Ureter (tissue), 1 donor: Measurements from ENCODE around the gene PPP2R2B. TPM values are rescaled to one million over a fixed set of nuclear protein-coding genes. Genes with fewer than 3 reads are reported as not detected.

Source experiments
- DNase-seq: peaks from one replicate; pipeline ENCODE4 v3.0.0-alpha.2; 2020; ENCODE audit warnings: low spot score
- total RNA-seq: library from RNA; stranded (reverse); gene quantifications from one replicate; pipeline ENCODE4 v1.2.4, GENCODE V29; 2023
- donor health status: DM: yes; HTN: yes; CAD: no.

PPP2R2B gene
- total RNA-seq, 1 donor from 2014 or later = 25.9 TPM

DNA sequence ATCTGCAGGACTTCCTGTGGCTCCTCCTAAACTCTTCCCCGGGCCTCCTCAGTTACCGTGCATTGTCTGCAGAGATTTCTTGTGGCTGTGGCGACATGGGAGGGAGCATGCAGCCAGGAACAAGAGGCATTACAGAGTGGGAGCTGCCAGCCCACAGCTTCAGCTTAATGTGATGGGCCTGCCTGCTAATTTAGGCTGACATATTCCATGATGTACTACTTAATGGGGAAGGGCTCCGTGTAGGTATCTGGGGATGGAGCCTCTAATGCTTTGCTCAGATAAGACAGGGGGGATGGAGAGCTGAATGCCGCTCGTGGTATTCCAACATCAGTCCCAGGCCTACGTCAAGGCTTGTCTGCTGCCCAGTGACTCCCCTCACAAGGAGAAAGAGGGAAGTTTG lies 225.0 kb downstream of the PPP2R2B start:
- DNase-seq = no peak

GRCh38 chr5:146652547-146652946 lies 226.0 kb downstream of the PPP2R2B start:
- no peak for DNase-seq

GRCh38 chr5:146647656-146648199 lies 230.8 kb downstream of the PPP2R2B start:
- DNase-seq = no peak

GRCh38 chr5:146646441-146646840 lies 232.1 kb downstream of the PPP2R2B start:
- DNase-seq = no peak

DNA sequence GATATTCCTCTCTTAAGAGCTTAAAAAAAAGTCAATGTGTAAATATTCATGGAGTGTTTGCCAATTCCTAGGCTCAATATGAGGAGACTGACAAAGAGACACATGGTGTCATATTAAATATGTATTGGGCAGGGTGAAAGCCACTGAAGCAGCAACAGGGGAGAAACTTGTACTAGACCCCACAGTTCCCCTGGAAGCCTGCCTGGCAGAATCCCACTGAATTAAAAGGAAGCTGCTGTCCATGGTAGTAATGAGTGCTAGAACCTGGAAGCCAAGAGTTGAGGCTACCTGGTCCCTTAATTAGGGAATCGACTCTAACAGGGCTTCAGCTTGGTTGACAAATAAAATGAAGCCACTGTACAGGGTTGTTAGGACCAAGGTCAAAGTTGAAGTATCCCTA lies 233.2 kb downstream of the PPP2R2B start:
- DNase-seq = no peak

- no peak for DNase-seq
These were observed 233.7 kb downstream of the PPP2R2B start for GRCh38 chr5:146644831-146645230.

DNA sequence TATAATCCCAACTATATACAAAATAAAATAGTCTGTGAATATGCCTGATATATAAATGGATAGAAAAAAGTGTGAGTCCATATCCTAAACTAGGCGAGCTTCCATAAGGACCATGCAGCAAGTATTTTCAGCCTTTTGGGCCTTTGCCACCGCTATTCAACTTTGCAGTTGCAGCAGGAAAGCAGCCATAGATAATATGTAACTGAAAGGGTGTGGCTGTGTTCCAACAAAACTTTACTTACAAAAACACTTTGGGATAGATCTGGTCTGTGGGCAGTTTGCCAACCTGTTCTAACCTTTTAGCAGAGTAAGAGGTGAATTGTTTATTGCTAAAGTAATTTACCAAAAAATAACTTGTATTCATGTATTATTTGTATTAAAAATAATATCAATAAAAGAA lies 234.8 kb downstream of the PPP2R2B start:
- no peak for DNase-seq

DNA sequence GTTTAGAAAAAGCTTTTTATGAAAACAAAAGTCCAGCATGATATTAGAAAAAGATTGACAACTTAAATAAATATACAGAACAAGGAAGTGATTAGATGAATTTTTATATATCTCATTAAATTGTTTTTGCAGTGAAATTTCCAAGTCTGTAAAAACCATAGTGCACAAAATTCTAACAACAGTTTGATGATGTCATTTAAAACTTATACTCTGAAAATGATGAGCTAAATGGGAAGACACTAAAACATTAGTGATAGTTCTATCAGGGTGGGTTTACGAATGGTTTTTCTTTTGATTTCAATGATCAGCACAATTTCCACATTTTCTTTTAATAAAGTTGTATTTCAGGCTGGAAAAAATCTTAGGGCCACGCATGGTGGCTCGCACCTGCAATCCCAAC lies 236.1 kb downstream of the PPP2R2B start:
- DNase-seq = no peak

- DNase-seq = no peak
These were observed 236.6 kb downstream of the PPP2R2B start for GRCh38 chr5:146641941-146642340.

- DNase-seq = no peak
These were observed 238.2 kb downstream of the PPP2R2B start for GRCh38 chr5:146640285-146640896.

GRCh38 chr5:146635443-146635842 lies 243.1 kb downstream of the PPP2R2B start:
- no peak for DNase-seq

DNA sequence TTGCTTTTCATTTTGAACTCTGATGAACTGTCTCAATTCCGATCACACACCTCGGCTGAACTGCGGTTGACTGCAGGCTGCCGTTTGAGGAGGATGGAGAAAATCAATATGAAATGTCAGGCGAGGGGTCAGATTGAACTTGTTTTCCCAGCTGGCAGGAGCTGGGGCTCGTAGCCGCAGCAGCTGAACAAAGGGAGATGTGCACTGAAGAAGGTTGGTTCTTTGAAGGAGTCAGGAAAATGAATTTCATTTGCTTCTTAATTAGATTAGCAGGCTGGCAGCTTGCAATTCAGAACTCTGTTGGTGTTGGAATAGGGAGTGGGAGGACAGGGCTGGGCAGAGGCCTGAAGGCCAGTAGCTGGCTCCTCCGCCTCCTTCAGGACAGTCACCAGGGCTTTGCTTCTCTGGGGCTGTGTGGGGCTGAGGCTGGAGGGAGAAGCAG lies 245.2 kb downstream of the PPP2R2B start:
- no peak for DNase-seq

DNA sequence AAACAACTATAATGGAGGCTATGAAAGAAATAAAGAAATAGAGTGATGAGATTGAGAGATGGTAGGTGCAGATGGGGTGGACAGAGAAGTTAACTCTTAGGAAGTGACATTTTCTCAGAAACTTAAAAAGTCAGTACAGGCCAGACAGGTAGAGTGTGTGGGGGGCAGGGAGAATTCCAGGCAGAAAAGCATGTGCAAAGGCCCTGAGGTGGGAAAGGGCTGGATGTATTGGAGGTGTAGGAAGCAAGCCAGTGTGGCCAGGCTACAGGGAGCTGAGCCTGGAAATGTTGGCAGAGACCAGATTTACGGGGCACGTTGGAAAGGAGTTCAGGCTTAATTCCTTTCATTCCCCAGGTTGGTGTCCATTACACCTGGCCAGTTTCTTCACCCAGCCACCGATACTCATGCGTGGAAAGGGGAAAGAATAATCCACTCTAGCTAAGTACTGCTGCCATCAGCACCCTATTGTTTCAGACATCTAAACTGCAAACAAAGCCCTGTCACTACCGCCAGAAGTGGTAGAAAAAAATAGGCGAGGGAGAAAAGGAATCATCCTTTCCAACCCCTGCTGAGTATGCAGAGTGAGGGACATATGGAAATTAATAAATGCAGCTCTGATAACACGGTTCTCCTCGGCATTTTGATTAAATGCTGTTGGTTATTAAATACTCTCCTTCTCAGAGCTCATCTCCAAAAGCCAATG lies 245.8 kb downstream of the PPP2R2B start:
- DNase-seq = no peak

- DNase-seq = no peak
These were observed 248.1 kb downstream of the PPP2R2B start for GRCh38 chr5:146630472-146630871.

DNA sequence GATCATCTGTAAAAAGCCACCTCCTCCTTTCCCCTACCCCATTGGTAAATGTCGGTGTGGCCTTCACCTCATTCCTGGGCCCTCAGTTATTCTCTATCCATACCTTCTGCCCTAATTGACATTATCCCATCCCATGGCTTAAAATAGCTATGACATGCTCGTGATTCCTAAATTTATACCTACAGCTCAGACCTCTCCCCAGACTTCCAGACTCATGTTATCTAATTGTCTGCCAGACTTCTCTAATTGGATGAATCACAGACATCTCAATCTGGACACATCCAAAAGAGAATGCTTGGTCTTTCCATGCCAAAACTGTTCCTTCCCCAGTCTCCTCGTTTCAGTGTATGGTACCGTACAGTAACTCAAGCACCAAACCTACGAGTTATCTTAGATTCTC lies 249.6 kb downstream of the PPP2R2B start:
- DNase-seq = no peak

GRCh38 chr5:146626936-146627335 lies 251.6 kb downstream of the PPP2R2B start:
- DNase-seq = no peak

DNA sequence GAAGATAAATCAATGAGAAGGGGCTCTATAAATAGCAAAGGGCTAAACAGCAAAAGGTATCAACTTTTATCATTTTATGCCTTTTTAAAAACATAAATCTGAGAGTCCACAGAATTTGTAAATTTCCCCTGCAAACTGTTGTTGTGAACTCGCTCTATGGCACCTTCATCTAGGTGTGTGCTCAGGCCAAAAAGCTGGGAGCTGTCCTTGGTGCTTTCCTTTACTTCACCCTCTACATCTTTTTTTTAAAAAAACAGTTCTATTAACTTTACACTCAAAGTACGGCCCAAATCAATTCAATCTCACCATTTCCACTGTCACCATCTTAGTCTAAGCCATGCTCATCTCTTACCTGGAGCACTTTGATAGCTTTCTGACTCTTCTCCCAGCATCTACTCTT lies 254.4 kb downstream of the PPP2R2B start:
- no peak for DNase-seq

- DNase-seq = no peak
These were observed 254.9 kb downstream of the PPP2R2B start for GRCh38 chr5:146623666-146624065.

GRCh38 chr5:146623009-146623408 lies 255.5 kb downstream of the PPP2R2B start:
- no peak for DNase-seq

DNA sequence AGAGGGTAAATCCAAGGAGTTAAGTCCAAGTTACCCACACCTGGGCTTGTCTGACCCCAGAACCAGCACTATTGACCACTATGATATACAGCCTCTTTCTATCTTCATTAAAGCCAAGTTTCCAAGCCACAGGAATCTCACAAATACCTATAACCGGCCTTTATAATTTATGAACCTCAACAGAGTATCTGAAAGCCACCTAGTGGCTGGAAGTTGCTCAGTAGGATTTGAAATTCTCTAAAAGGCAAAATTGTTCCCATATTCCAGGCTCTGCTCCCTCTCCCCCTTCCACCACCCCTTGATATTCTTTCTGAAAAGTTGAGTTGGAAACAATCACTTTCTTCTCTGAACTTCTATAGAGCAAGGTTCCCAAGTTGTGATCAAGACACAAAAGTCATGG lies 256.2 kb downstream of the PPP2R2B start:
- no peak for DNase-seq

GRCh38 chr5:146620669-146621051 lies 257.9 kb downstream of the PPP2R2B start:
- DNase-seq = no peak

DNA sequence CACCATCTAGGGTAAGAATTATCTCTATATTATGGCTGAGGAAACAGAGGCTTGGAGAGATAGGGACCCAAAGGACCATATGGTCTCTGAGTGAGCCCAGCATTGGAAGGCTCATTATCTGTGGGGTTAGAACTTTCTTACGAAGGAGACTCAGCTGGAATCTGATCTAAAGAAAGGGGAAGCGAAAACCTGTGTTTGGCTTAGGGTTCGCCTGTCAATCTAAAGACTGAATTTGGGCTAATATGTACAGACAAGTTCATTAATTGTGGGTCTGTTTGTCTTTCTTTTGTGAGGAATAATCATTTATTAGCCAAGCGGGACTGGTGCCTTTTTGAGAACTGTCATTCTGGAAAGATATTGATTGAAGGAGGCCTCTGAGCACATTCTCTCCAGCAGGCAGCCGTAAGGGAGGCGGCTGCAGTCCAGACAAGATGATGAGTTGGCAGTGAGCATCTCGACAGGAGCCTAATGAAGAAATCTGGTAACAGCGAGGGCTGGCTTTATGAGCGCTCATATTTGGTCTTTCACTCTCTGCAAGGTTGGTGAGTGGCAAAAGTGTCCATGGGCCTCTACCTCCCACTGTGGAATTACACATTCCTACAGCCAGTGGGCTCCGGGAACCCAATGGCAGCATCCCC lies 258.4 kb downstream of the PPP2R2B start:
- DNase-seq = no peak

DNA sequence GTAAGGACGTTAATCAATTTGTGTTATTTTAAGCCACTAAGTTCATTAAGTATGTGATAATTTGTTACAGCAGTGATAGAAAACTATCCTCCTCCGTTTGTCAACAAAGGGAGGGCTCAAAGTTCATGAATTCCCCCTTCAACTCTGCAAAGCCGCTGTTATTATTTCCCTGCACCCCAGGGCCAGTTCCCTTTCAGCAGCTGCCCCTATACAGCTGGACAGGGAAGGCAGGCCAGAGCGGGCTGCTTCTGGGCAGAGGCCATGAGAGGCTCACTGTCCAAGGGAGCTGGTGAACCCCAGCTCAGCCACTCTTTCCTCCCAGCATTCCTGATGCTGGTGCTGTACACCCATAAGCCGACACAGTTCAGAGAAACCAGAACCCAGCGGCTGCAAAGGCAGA lies 260.1 kb downstream of the PPP2R2B start:
- no peak for DNase-seq
